ENCODE measurements around the gene SP9. TPM values are rescaled to one million over a fixed set of nuclear protein-coding genes. Genes with fewer than 3 reads are reported as not detected.
"Not testable (repeated sequence)": the region's sequence is repeated elsewhere in the genome, so short reads cannot be mapped to it uniquely, and the experiment has no call there.

The SP9 gene
- total and polyA plus RNA-seq, 9 of the 15 experiments (the other 6 are each of a cell fraction or from before 2014, with no cell fraction given), result 0.04 to 0.23 (median 0.11) TPM; not detected in 3

- H3K4me1 ChIP-seq (replicated peaks in 1 of 2; ENCODE audit: control insufficient read depth in 2 of 2, insufficient read depth in 2 of 2, low read length in 2 of 2); H4K20me1 ChIP-seq (replicated peaks; ENCODE audit: control insufficient read depth, insufficient read depth, low read length); H3K36me3 ChIP-seq (ENCODE audit: control insufficient read depth, insufficient read depth, low read length); H3K79me2 ChIP-seq (ENCODE audit: control insufficient read depth, insufficient read depth, low read length); ATAC-seq; H3K9ac ChIP-seq (ENCODE audit: insufficient read depth in 1 of 2, low read depth in 2 of 2, low read length in 2 of 2); H3K27me3 ChIP-seq (ENCODE audit: control insufficient read depth in 2 of 2, insufficient read depth in 2 of 2, low read length in 2 of 2); FAIRE-seq; BruUV-seq (replicated peaks); DNase-seq (ENCODE audit: extremely low read depth in 1 of 4, low spot score in 3 of 4); H3K4me2 ChIP-seq (ENCODE audit: insufficient read depth, low read length); H2AFZ ChIP-seq (ENCODE audit: low read depth, low read length); H3K4me3 ChIP-seq; CTCF ChIA-PET (ENCODE audit: low intra/inter-chr PET ratio); H3K27ac ChIP-seq (ENCODE audit: extremely low read depth, low read depth, low read length); H3K9me3 ChIP-seq (replicated peaks; ENCODE audit: control insufficient read depth, insufficient read depth, low read depth, low read length); in situ Hi-C loops (cut with MboI); intact Hi-C loops (cut with micrococcal nuclease); H3K9me1 ChIP-seq (ENCODE audit: control insufficient read depth, insufficient read depth, low read length): not testable (repeated sequence)
- 82% methylated on average over 4 of the region's 4 CpGs for WGBS (ENCODE audit: insufficient coverage, low coverage, missing lambda C conversion rate)
- TF ChIP-seq BCOR (IDR thresholded peaks at IDR 0.05) (peak; percentile 63), ZNF146 (CRISPR knock-in tag; IDR thresholded peaks at IDR 0.05; ENCODE audit: unreplicated experiment) (peak; percentile 90), HDAC2 (IDR thresholded peaks at IDR 0.05) (0 out of 2 replicates have a peak, but pooled peaks have one; percentile 17)
- POLR2A ChIA-PET, result interaction anchor here (1.3 kb wide), 1 partner anchor 36 kb away, joined by 3 read pairs; the partner anchor contains the start of gene SCRN3
These were observed 24.9 kb downstream of the SP9 start for GRCh38 chr2:174359663-174360062.

GRCh38 chr2:174362949-174363348 is 28.2 kb downstream of the SP9 start:
- Histone ChIP-seq H3K36me3 (ENCODE audit: control insufficient read depth, insufficient read depth, low read length) (peaks cover 2% of the 10 kb centered on the region; the same call in 2 of the 3 replicates), H3K27me3 (ENCODE audit: control insufficient read depth in 2 of 2, insufficient read depth in 2 of 2, low read length in 2 of 2) (no peaks in the 10 kb centered on the region), H3K9me1 (ENCODE audit: control insufficient read depth, insufficient read depth, low read length) (no peaks in the 10 kb centered on the region), H3K9me3 (replicated peaks; ENCODE audit: control insufficient read depth, insufficient read depth, low read depth, low read length) (no peaks in the 10 kb centered on the region), H2AFZ (ENCODE audit: low read depth, low read length) (no peak overlapping the region), H3K9ac (ENCODE audit: insufficient read depth in 1 of 2, low read depth in 2 of 2, low read length in 2 of 2) (no peak overlapping the region), H4K20me1 (replicated peaks; ENCODE audit: control insufficient read depth, insufficient read depth, low read length) (no peaks in the 10 kb centered on the region), H3K4me3 (no peak overlapping the region), H3K27ac (ENCODE audit: extremely low read depth, low read depth, low read length) (no peak overlapping the region), H3K4me2 (ENCODE audit: insufficient read depth, low read length) (no peak overlapping the region), H3K79me2 (ENCODE audit: control insufficient read depth, insufficient read depth, low read length) (no peaks in the 10 kb centered on the region), H3K4me1 (replicated peaks in 1 of 2; ENCODE audit: control insufficient read depth in 2 of 2, insufficient read depth in 2 of 2, low read length in 2 of 2) (no peaks in the 10 kb centered on the region)
- no TSS peak for BruUV-seq (replicated peaks)
- in situ Hi-C loops (cut with MboI) (no loop called here), intact Hi-C loops (cut with micrococcal nuclease) (no loop called here)
- WGBS (ENCODE audit: insufficient coverage, low coverage, missing lambda C conversion rate), result 29% methylated on average over 1 of the region's 1 CpG
- no peak for TF ChIP-seq TOE1 (IDR thresholded peaks at IDR 0.05; ENCODE audit: borderline replicate concordance)
- TF ChIP-seq TOE1 (CRISPR knock-in tag; IDR thresholded peaks at IDR 0.05; ENCODE audit: borderline replicate concordance, low read depth), result no peak
- no peak for TF ChIP-seq MTF1 (CRISPR knock-in tag; IDR thresholded peaks at IDR 0.05; ENCODE audit: borderline replicate concordance)
- no peak for TF ChIP-seq XRCC3 (IDR thresholded peaks at IDR 0.05)
- TF ChIP-seq POLR3G (IDR thresholded peaks at IDR 0.05; ENCODE audit: extremely low read depth, insufficient read length, insufficient replicate concordance), result no peak
- TF ChIP-seq KDM1A (IDR thresholded peaks at IDR 0.05), result no peak
- no peak for TF ChIP-seq KLF1 (tag; IDR thresholded peaks at IDR 0.05)
- TF ChIP-seq JUNB (CRISPR knock-in tag; conservative IDR thresholded peaks at IDR 0.05), result no peak
- no peak for TF ChIP-seq PTRF (tag; IDR thresholded peaks at IDR 0.05)
- TF ChIP-seq POLR2G (IDR thresholded peaks at IDR 0.05; ENCODE audit: low read depth, low read length), result no peak
- TF ChIP-seq, protein P1, sequence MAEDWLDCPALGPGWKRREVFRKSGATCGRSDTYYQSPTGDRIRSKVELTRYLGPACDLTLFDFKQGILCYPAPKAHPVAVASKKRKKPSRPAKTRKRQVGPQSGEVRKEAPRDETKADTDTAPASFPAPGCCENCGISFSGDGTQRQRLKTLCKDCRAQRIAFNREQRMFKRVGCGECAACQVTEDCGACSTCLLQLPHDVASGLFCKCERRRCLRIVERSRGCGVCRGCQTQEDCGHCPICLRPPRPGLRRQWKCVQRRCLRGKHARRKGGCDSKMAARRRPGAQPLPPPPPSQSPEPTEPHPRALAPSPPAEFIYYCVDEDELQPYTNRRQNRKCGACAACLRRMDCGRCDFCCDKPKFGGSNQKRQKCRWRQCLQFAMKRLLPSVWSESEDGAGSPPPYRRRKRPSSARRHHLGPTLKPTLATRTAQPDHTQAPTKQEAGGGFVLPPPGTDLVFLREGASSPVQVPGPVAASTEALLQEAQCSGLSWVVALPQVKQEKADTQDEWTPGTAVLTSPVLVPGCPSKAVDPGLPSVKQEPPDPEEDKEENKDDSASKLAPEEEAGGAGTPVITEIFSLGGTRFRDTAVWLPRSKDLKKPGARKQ (CRISPR knock-in tag; IDR thresholded peaks at IDR 0.05), result no peak
- no peak for TF ChIP-seq MNT (conservative IDR thresholded peaks at IDR 0.05)
- FAIRE-seq, result no peak
- no peak for DNase-seq (ENCODE audit: extremely low read depth in 1 of 4, low spot score in 3 of 4)
- ATAC-seq, result no peak
- POLR2A ChIA-PET, result no interaction called here
- CTCF ChIA-PET (ENCODE audit: low intra/inter-chr PET ratio), result no interaction called here
